H1 (cell line): ENCODE measurements around the gene CCNT1. TPM values are rescaled to one million over a fixed set of nuclear protein-coding genes. Genes with fewer than 3 reads are reported as not detected.

Experiments
- CTCF ChIA-PET: fragments of 300-600 bp; sonication (Branson Sonifier 250); formaldehyde crosslinking; loops from one replicate; lab custom pipeline; 2021; ENCODE audit not compliant: partially characterized antibody; lab: Charles Lee
- POLR2A ChIA-PET: fragments of 300-600 bp; sonication (Branson Sonifier 250); formaldehyde crosslinking; loops from one replicate; lab custom pipeline; 2021; ENCODE audit warnings: inconsistent platforms; ENCODE audit not compliant: partially characterized antibody; lab: Charles Lee
- DNase-seq, 2 experiments: peaks; one replicate each; pipeline versions ENCODE4 v3.0.0 to v3.0.0-alpha.2; 2010 to 2022; ENCODE audit warnings: low spot score in 2 of 2, low read depth in 1 of 2, mixed read lengths in 1 of 2
- FAIRE-seq: peaks from 2 replicates; lab custom pipeline; 2011; peaks lifted over from hg19 to GRCh38; lab: Jason Lieb, UNC
- H2AFZ ChIP-seq: 2 replicates; pipeline ENCODE4 v1.8.1; 2012; ENCODE audit warnings: low read length, inconsistent platforms
- H2AK5ac ChIP-seq: 2 replicates; pipeline ENCODE4 v1.6.1; 2013; ENCODE audit warnings: low read depth, low read length
- H2BK120ac ChIP-seq: replicated peaks from 2 replicates; pipeline ENCODE3; 2013; ENCODE audit warnings: low read depth, low read length, inconsistent platforms
- H2BK12ac ChIP-seq: 2 replicates; pipeline ENCODE4 v1.6.1; 2013; ENCODE audit warnings: low read depth, low read length
- H2BK15ac ChIP-seq: 2 replicates; pipeline ENCODE4 v1.6.1; 2013; ENCODE audit warnings: low read length
- H2BK20ac ChIP-seq: 2 replicates; pipeline ENCODE4 v1.6.1; 2013; ENCODE audit warnings: low read length
- H2BK5ac ChIP-seq: 2 replicates; pipeline ENCODE4 v1.6.1; 2013; ENCODE audit warnings: low read depth, low read length
- H3K14ac ChIP-seq: 2 replicates; pipeline ENCODE4 v1.6.1; 2013; ENCODE audit warnings: inconsistent platforms; ENCODE audit not compliant: insufficient read length
- H3K18ac ChIP-seq: 2 replicates; pipeline ENCODE4 v1.6.1; 2013; ENCODE audit warnings: low read length; ENCODE audit errors: extremely low read depth
- H3K23ac ChIP-seq: 2 replicates; pipeline ENCODE4 v1.6.1; 2013; ENCODE audit warnings: inconsistent platforms; ENCODE audit not compliant: insufficient read length
- H3K23me2 ChIP-seq: 2 replicates; pipeline ENCODE4 v1.6.1; 2013; ENCODE audit warnings: low read depth, low read length
- H3K27ac ChIP-seq: 2 replicates; pipeline ENCODE4 v1.6.1; 2011; ENCODE audit warnings: low read depth, low read length, inconsistent platforms
- H3K27me3 ChIP-seq, 4 experiments: replicated peaks in 1 of 4; 1 replicate in 1 of 4; 2 replicates in 3 of 4; pipeline versions ENCODE4 v1.6.1 to v1.8.1; 2011 to 2013; ENCODE audit warnings: low read length in 3 of 4, mild to moderate bottlenecking in 3 of 4, inconsistent platforms in 2 of 4, mixed read lengths in 2 of 4, moderate library complexity in 1 of 4; ENCODE audit not compliant: control insufficient read depth in 3 of 4, insufficient read depth in 3 of 4; ENCODE audit errors: extremely low read depth in 1 of 4
- H3K36me3 ChIP-seq, 4 experiments: 2 replicates each; pipeline versions ENCODE4 v1.6.1 to v1.8.1; 2011 to 2013; ENCODE audit warnings: mild to moderate bottlenecking in 4 of 4, low read length in 3 of 4, moderate library complexity in 2 of 4, control low read depth in 1 of 4, inconsistent platforms in 1 of 4; ENCODE audit not compliant: insufficient read depth in 4 of 4, control insufficient read depth in 2 of 4
- H3K4ac ChIP-seq: replicated peaks from 2 replicates; pipeline ENCODE3; 2013; ENCODE audit warnings: low read length, low read depth, mixed read lengths, inconsistent platforms; ENCODE audit not compliant: insufficient read length
- H3K4me1 ChIP-seq, 4 experiments: replicated peaks in 1 of 4; 1 replicate in 1 of 4; 2 replicates in 3 of 4; pipeline versions ENCODE4 v1.6.1 to v1.8.1; 2011 to 2013; ENCODE audit warnings: low read length in 3 of 4, inconsistent platforms in 2 of 4, mixed read lengths in 1 of 4; ENCODE audit not compliant: insufficient read depth in 4 of 4, control insufficient read depth in 3 of 4
- H3K4me2 ChIP-seq, 2 experiments: 2 replicates each; pipeline versions ENCODE4 v1.6.1 to v1.8.1; 2011 to 2013; ENCODE audit warnings: low read depth in 2 of 2, low read length in 2 of 2, control low read depth in 1 of 2, inconsistent platforms in 1 of 2, mild to moderate bottlenecking in 1 of 2; ENCODE audit not compliant: insufficient read depth in 1 of 2
- H3K4me3 ChIP-seq, 4 experiments: fragments of 200-600, 300-600 bp in 1 of 4; sonication (generic), shearing (Covaris generic), sonication (Bioruptor Twin) in 1 of 4; 2 replicates each; pipeline versions ENCODE4 v1.5.1 to v1.8.1; 2011 to 2016; ENCODE audit warnings: low read length in 4 of 4, low read depth in 3 of 4, control low read depth in 2 of 4, inconsistent platforms in 2 of 4, mild to moderate bottlenecking in 2 of 4, mixed read lengths in 1 of 4, moderate library complexity in 1 of 4; ENCODE audit not compliant: insufficient read depth in 2 of 4; ENCODE audit errors: extremely low read depth in 1 of 4
- H3K56ac ChIP-seq: replicated peaks from 2 replicates; pipeline ENCODE3; 2013; ENCODE audit warnings: low read depth, mild to moderate bottlenecking, mixed read lengths, low read length, inconsistent platforms; ENCODE audit not compliant: insufficient read length
- H3K79me1 ChIP-seq: 2 replicates; pipeline ENCODE4 v1.6.1; 2013; ENCODE audit warnings: low read depth, low read length, control low read depth
- H3K79me2 ChIP-seq, 2 experiments: 2 replicates each; pipeline versions ENCODE4 v1.6.1 to v1.8.1; 2012 to 2013; ENCODE audit warnings: low read length in 2 of 2, mild to moderate bottlenecking in 2 of 2, inconsistent platforms in 1 of 2; ENCODE audit not compliant: insufficient read depth in 2 of 2, control insufficient read depth in 1 of 2
- H3K9ac ChIP-seq, 4 experiments: replicated peaks in 1 of 4; 1 replicate in 1 of 4; 2 replicates in 3 of 4; pipeline versions ENCODE4 v1.6.1 to v1.8.1; 2011 to 2013; ENCODE audit warnings: low read depth in 3 of 4, low read length in 3 of 4, control low read depth in 2 of 4, mild to moderate bottlenecking in 2 of 4, moderate library complexity in 2 of 4, inconsistent platforms in 1 of 4; ENCODE audit errors: extremely low read depth in 1 of 4
- H3K9me3 ChIP-seq, 2 experiments: 2 replicates each; pipeline versions ENCODE4 v1.6.1 to v1.8.1; 2012 to 2013; ENCODE audit warnings: mild to moderate bottlenecking in 2 of 2, moderate library complexity in 2 of 2, control low read depth in 1 of 2, inconsistent platforms in 1 of 2, low read depth in 1 of 2, low read length in 1 of 2, mixed read lengths in 1 of 2; ENCODE audit not compliant: insufficient read depth in 2 of 2
- H4K20me1 ChIP-seq, 2 experiments: replicated peaks in 1 of 2; 2 replicates each; pipeline versions ENCODE3 to v1.8.1; 2011 to 2013; ENCODE audit warnings: inconsistent platforms in 2 of 2, low read length in 2 of 2, mild to moderate bottlenecking in 1 of 2; ENCODE audit not compliant: insufficient read depth in 2 of 2, control insufficient read depth in 1 of 2
- H4K5ac ChIP-seq: 2 replicates; pipeline ENCODE4 v1.6.1; 2013; ENCODE audit warnings: low read length, low read depth, mixed read lengths, inconsistent platforms; ENCODE audit not compliant: insufficient read length
- H4K8ac ChIP-seq: 2 replicates; pipeline ENCODE4 v1.8.0; 2013; ENCODE audit warnings: mild to moderate bottlenecking, moderate library complexity, low read length, inconsistent platforms; ENCODE audit not compliant: insufficient read depth; ENCODE audit errors: extremely low read depth
- H4K91ac ChIP-seq: replicated peaks from 2 replicates; pipeline ENCODE3; 2013; ENCODE audit warnings: low read length, mixed read lengths, inconsistent platforms; ENCODE audit not compliant: insufficient read length
- ATF3 ChIP-seq: IDR thresholded peaks from 2 replicates; pipeline ENCODE4 v1.6.1; 2011; ENCODE audit warnings: low read depth, mild to moderate bottlenecking, low read length; ENCODE audit not compliant: insufficient read depth
- BCL11A ChIP-seq, 2 experiments: IDR thresholded peaks; one replicate each; pipeline ENCODE4 v1.6.1; 2011; ENCODE audit warnings: low read depth in 2 of 2, low read length in 2 of 2, mild to moderate bottlenecking in 2 of 2
- NRF1 ChIP-seq: IDR thresholded peaks from 2 replicates; pipeline ENCODE4 v1.6.1; 2011; ENCODE audit warnings: mild to moderate bottlenecking, low read depth, low read length, improper control_type of control experiment
- SP4 ChIP-seq: IDR thresholded peaks from 2 replicates; pipeline ENCODE4 v1.6.1; 2012; ENCODE audit warnings: low read length, inconsistent platforms
- WGBS, 2 experiments: shearing (Covaris generic) in 1 of 2; methylation state at CpG; one replicate each; pipeline versions ENCODE4 v1.1.6 to v1.1.7; 2013 to 2015; ENCODE audit warnings: low lambda C conversion rate in 2 of 2, mixed read lengths in 2 of 2, inconsistent platforms in 1 of 2, low coverage in 1 of 2, missing lambda C conversion rate in 1 of 2; ENCODE audit not compliant: insufficient replicate concordance in 2 of 2, insufficient coverage in 1 of 2, insufficient read length in 1 of 2; ENCODE audit errors: extremely low coverage in 1 of 2, missing lambda C conversion rate in 1 of 2; 5-methylcytosine and 5-hydroxymethylcytosine counted together
- polyA plus RNA-seq, 7 experiments: library from polyadenylated mRNA; depleted of rRNA in 3 of 7; stranded (reverse) in 5 of 7; unstranded in 2 of 7; fragments of >200 nt in 5 of 7; fragments of 200-250 nt in 2 of 7; gene quantifications; 1 replicate in 5 of 7; 2 replicates in 1 of 7; 4 replicates in 1 of 7; pipeline versions ENCODE4 v1.2.1 to v1.2.3, GENCODE V29; 2011 to 2013; ENCODE audit warnings: missing spikeins in 2 of 7, mixed read lengths in 2 of 7
- total RNA-seq: library from RNA; stranded (reverse); fragmentation: NEBNext Ultra II Directional; extraction: Animal tissue kit (Norgen Biotek cat#: 25700); gene quantifications from 2 replicates; pipeline ENCODE4 v1.2.1, GENCODE V29; 2021

Gene CCNT1
- total and polyA plus RNA-seq, 2 of the 8 experiments (the other 6 are each of a cell fraction or from before 2014, with no cell fraction given) = 13.2 to 45.9 TPM

GRCh38 chr12:48671231-48671856 is 45.2 kb downstream of the CCNT1 start:
- Histone ChIP-seq H4K20me1 (peaks cover 6 to 8% of the 10 kb centered on the region in 2 experiments), H2BK15ac (no peak overlapping the region), H2AK5ac (no peak overlapping the region), H3K14ac (no peak overlapping the region), H3K23ac (no peak overlapping the region), H4K5ac (no peak overlapping the region), H2BK12ac (no peak overlapping the region), H3K4me2 (no peak overlapping the region), H3K9ac (no peak overlapping the region), H3K79me2 (peaks cover 0 to 44% of the 10 kb centered on the region in 2 experiments; a peak in 2 of 4 replicates), H3K36me3 (peaks cover 37 to 87% (median 60%) of the 10 kb centered on the region in 4 experiments), H3K9me3 (no peaks in the 10 kb centered on the region), H2BK120ac (no peak overlapping the region), H3K23me2 (no peaks in the 10 kb centered on the region), H2BK5ac (no peak overlapping the region), H3K79me1 (no peaks in the 10 kb centered on the region), H3K4me1 (no peaks in the 10 kb centered on the region), H4K8ac (no peak overlapping the region), H3K18ac (no peak overlapping the region), H2AFZ (no peak overlapping the region), H2BK20ac (no peak overlapping the region), H4K91ac (no peak overlapping the region), H3K56ac (no peak overlapping the region), H3K27ac (no peak overlapping the region), H3K4ac (no peak overlapping the region), H3K4me3 (no peak overlapping the region), H3K27me3 (no peaks in the 10 kb centered on the region)
- no peak for DNase-seq
- ChIA-PET POLR2A (interaction anchor here (0.6 to 4.2 kb wide), 15 partner anchors 10 to 796 kb away, joined by 3 to 33 read pairs (median 6); partner anchors contain the start of genes DDX23 and KANSL2), CTCF (interaction anchor here (0.6 to 1.5 kb wide), 3 partner anchors 92 to 482 kb away, joined by 3 read pairs; no protein-coding TSS in a partner anchor)
- FAIRE-seq = no peak
- 92% methylated on average over 8 of the region's 8 CpGs; no CpG with 5 or more reads in 1 of the 2 experiments for WGBS, 2 experiments
- no peak for TF ChIP-seq NRF1
- no peak for TF ChIP-seq ATF3
- no peak for TF ChIP-seq SP4
- no peak for TF ChIP-seq BCL11A (IDR thresholded peaks at IDR 0.05; ENCODE audit: low read depth in 2 of 2, low read length in 2 of 2)
